Measurements from ENCODE around the gene RHOA. TPM values are rescaled to one million over a fixed set of nuclear protein-coding genes. Genes with fewer than 3 reads are reported as not detected.
"Not testable (repeated sequence)": the region's sequence is repeated elsewhere in the genome, so short reads cannot be mapped to it uniquely, and the experiment has no call there.

Gene RHOA
- total RNA-seq, 1 experiment from 2014 or later, result 435 TPM

- in situ Hi-C loops (cut with HindIII; ENCODE audit: low pct_unique_long_range_greater_than_20kb, low sequenced_read_pairs), result no loop called here
- no peak for DNase-seq (ENCODE audit: low read depth)
Observed at GRCh38 chr3:49385617-49386016, 26.2 kb downstream of the RHOA start.

- in situ Hi-C loops (cut with HindIII; ENCODE audit: low pct_unique_long_range_greater_than_20kb, low sequenced_read_pairs), result no loop called here
Observed at GRCh38 chr3:49383387-49383786, 28.4 kb downstream of the RHOA start.

GRCh38 chr3:49378249-49378895 lies 33.4 kb downstream of the RHOA start:
- in situ Hi-C loops (cut with HindIII; ENCODE audit: low pct_unique_long_range_greater_than_20kb, low sequenced_read_pairs), result no loop called here
- no peak for DNase-seq (ENCODE audit: low read depth)

More at GRCh38 chr3:49383387-49383786, 28.4 kb downstream of the RHOA start:
- no peak for DNase-seq (ENCODE audit: low read depth)

- in situ Hi-C loops (cut with HindIII; ENCODE audit: low pct_unique_long_range_greater_than_20kb, low sequenced_read_pairs), result no loop called here
Observed at GRCh38 chr3:49377483-49377882, 34.3 kb downstream of the RHOA start.

GRCh38 chr3:49371946-49372345 lies 39.8 kb downstream of the RHOA start:
- in situ Hi-C loops (cut with HindIII; ENCODE audit: low pct_unique_long_range_greater_than_20kb, low sequenced_read_pairs), result no loop called here
- no peak for DNase-seq (ENCODE audit: low read depth)

More at GRCh38 chr3:49377483-49377882, 34.3 kb downstream of the RHOA start:
- DNase-seq (ENCODE audit: low read depth), result no peak

- in situ Hi-C loops (cut with HindIII; ENCODE audit: low pct_unique_long_range_greater_than_20kb, low sequenced_read_pairs), result no loop called here
- DNase-seq (ENCODE audit: low read depth), result no peak
Observed at GRCh38 chr3:49370585-49371290, 41.0 kb downstream of the RHOA start.

GRCh38 chr3:49362561-49362960 lies 49.2 kb downstream of the RHOA start:
- no peak for DNase-seq (ENCODE audit: low read depth)
- in situ Hi-C loops (cut with HindIII; ENCODE audit: low pct_unique_long_range_greater_than_20kb, low sequenced_read_pairs), result no loop called here

GRCh38 chr3:49359623-49360022 lies 52.2 kb downstream of the RHOA start:
- DNase-seq (ENCODE audit: low read depth), result no peak
- in situ Hi-C loops (cut with HindIII; ENCODE audit: low pct_unique_long_range_greater_than_20kb, low sequenced_read_pairs), result no loop called here

GRCh38 chr3:49358884-49359225 lies 52.9 kb downstream of the RHOA start:
- DNase-seq (ENCODE audit: low read depth), result no peak
- in situ Hi-C loops (cut with HindIII; ENCODE audit: low pct_unique_long_range_greater_than_20kb, low sequenced_read_pairs), result no loop called here

- in situ Hi-C loops (cut with HindIII; ENCODE audit: low pct_unique_long_range_greater_than_20kb, low sequenced_read_pairs), result no loop called here
- DNase-seq (ENCODE audit: low read depth), result peak; percentile 97
Observed at GRCh38 chr3:49358217-49358883, 53.4 kb downstream of the RHOA start, which contains the start of gene GPX1. GPX1 (minus strand) TSS chr3:49358353; CDS start chr3:49358278, 75 bp downstream.

GRCh38 chr3:49357443-49358216 lies 54.1 kb downstream of the RHOA start:
- peak; percentile 54 for DNase-seq (ENCODE audit: low read depth)
- in situ Hi-C loops (cut with HindIII; ENCODE audit: low pct_unique_long_range_greater_than_20kb, low sequenced_read_pairs), result not testable (repeated sequence)

GRCh38 chr3:49357095-49357442 lies 54.7 kb downstream of the RHOA start:
- DNase-seq (ENCODE audit: low read depth); in situ Hi-C loops (cut with HindIII; ENCODE audit: low pct_unique_long_range_greater_than_20kb, low sequenced_read_pairs): not testable (repeated sequence)

GRCh38 chr3:49352890-49353421 lies 58.8 kb downstream of the RHOA start:
- in situ Hi-C loops (cut with HindIII; ENCODE audit: low pct_unique_long_range_greater_than_20kb, low sequenced_read_pairs), result no loop called here
- no peak for DNase-seq (ENCODE audit: low read depth)

- in situ Hi-C loops (cut with HindIII; ENCODE audit: low pct_unique_long_range_greater_than_20kb, low sequenced_read_pairs), result no loop called here
- DNase-seq (ENCODE audit: low read depth), result no peak
Observed at GRCh38 chr3:49352281-49352680, 59.5 kb downstream of the RHOA start.

GRCh38 chr3:49351521-49352011 lies 60.2 kb downstream of the RHOA start:
- peak; percentile 86 for DNase-seq (ENCODE audit: low read depth)
- in situ Hi-C loops (cut with HindIII; ENCODE audit: low pct_unique_long_range_greater_than_20kb, low sequenced_read_pairs), result no loop called here

GRCh38 chr3:49349348-49350114 lies 62.2 kb downstream of the RHOA start:
- in situ Hi-C loops (cut with HindIII; ENCODE audit: low pct_unique_long_range_greater_than_20kb, low sequenced_read_pairs), result no loop called here
- DNase-seq (ENCODE audit: low read depth), result no peak

- DNase-seq (ENCODE audit: low read depth); in situ Hi-C loops (cut with HindIII; ENCODE audit: low pct_unique_long_range_greater_than_20kb, low sequenced_read_pairs): not testable (repeated sequence)
Observed at GRCh38 chr3:49348361-49348760, 63.4 kb downstream of the RHOA start.

All from Caki2 (cell line).